ENCODE results near the gene IFITM2. TPM values are rescaled to one million over a fixed set of nuclear protein-coding genes. Genes with fewer than 3 reads are reported as not detected.

Gene IFITM2
- total RNA-seq, 4 donors from 2014 or later, result 89.3 to 183 (median 126) TPM

DNA sequence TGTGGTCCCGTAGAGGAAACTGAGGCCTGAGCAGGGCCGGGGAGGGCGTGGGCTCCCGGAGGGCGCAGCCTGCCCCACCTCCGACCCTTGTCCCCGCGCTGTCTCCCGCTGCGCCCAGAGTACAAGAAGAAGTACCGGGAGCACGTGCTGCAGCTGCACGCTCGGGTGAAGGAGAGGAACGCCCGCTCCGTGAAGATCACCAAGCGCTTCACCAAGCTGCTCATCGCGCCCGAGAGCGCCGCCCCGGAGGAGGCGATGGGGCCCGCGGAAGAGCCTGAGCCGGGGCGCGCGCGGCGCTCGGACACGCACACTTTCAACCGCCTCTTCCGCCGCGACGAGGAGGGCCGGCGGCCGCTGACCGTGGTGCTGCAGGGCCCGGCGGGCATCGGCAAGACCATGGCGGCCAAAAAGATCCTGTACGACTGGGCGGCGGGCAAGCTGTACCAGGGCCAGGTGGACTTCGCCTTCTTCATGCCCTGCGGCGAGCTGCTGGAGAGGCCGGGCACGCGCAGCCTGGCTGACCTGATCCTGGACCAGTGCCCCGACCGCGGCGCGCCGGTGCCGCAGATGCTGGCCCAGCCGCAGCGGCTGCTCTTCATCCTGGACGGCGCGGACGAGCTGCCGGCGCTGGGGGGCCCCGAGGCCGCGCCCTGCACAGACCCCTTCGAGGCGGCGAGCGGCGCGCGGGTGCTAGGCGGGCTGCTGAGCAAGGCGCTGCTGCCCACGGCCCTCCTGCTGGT lies 27.5 kb upstream of the IFITM2 start:
- Histone ChIP-seq H3K4me3 (peak overlapping the region in 1 of 2 donors; percentile 36), H3K4me1 (peaks cover 0 to 32% (median 17%) of the 10 kb centered on the region in 3 donors), H3K27me3 (peaks cover 81% of the 10 kb centered on the region), H3K9me3 (no peaks in the 10 kb centered on the region), H3K36me3 (no peaks in the 10 kb centered on the region), H3K27ac (no peak overlapping the region)
- TF ChIP-seq POLR2AphosphoS5 (IDR thresholded peaks at IDR 0.05), result no peak
- TF ChIP-seq, protein P1, sequence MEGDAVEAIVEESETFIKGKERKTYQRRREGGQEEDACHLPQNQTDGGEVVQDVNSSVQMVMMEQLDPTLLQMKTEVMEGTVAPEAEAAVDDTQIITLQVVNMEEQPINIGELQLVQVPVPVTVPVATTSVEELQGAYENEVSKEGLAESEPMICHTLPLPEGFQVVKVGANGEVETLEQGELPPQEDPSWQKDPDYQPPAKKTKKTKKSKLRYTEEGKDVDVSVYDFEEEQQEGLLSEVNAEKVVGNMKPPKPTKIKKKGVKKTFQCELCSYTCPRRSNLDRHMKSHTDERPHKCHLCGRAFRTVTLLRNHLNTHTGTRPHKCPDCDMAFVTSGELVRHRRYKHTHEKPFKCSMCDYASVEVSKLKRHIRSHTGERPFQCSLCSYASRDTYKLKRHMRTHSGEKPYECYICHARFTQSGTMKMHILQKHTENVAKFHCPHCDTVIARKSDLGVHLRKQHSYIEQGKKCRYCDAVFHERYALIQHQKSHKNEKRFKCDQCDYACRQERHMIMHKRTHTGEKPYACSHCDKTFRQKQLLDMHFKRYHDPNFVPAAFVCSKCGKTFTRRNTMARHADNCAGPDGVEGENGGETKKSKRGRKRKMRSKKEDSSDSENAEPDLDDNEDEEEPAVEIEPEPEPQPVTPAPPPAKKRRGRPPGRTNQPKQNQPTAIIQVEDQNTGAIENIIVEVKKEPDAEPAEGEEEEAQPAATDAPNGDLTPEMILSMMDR (IDR thresholded peaks at IDR 0.05), result no peak
- no CpG with 5 or more reads among the region's 85 CpGs for WGBS, 2 donors (ENCODE audit: low coverage in 1 of 2)
- ATAC-seq, result peak; percentile 29

DNA sequence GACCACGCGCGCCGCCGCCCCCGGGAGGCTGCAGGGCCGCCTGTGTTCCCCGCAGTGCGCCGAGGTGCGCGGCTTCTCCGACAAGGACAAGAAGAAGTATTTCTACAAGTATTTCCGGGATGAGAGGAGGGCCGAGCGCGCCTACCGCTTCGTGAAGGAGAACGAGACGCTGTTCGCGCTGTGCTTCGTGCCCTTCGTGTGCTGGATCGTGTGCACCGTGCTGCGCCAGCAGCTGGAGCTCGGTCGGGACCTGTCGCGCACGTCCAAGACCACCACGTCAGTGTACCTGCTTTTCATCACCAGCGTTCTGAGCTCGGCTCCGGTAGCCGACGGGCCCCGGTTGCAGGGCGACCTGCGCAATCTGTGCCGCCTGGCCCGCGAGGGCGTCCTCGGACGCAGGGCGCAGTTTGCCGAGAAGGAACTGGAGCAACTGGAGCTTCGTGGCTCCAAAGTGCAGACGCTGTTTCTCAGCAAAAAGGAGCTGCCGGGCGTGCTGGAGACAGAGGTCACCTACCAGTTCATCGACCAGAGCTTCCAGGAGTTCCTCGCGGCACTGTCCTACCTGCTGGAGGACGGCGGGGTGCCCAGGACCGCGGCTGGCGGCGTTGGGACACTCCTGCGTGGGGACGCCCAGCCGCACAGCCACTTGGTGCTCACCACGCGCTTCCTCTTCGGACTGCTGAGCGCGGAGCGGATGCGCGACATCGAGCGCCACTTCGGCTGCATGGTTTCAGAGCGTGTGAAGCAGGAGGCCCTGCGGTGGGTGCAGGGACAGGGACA lies 26.7 kb upstream of the IFITM2 start:
- Histone ChIP-seq H3K9me3 (no peaks in the 10 kb centered on the region), H3K4me3 (peak overlapping the region in 1 of 2 donors; percentile 36), H3K36me3 (no peaks in the 10 kb centered on the region), H3K27ac (no peak overlapping the region), H3K4me1 (peaks cover 0 to 32% (median 17%) of the 10 kb centered on the region in 3 donors), H3K27me3 (peaks cover 88% of the 10 kb centered on the region)
- no CpG with 5 or more reads among the region's 79 CpGs for WGBS, 2 donors (ENCODE audit: low coverage in 1 of 2)
- TF ChIP-seq EP300 (IDR thresholded peaks at IDR 0.05) (no peak), POLR2AphosphoS5 (IDR thresholded peaks at IDR 0.05) (no peak), POLR2A (IDR thresholded peaks at IDR 0.05) (no peak)
- TF ChIP-seq, protein P1 (IDR thresholded peaks at IDR 0.05), result no peak
- ATAC-seq, result no peak

DNA sequence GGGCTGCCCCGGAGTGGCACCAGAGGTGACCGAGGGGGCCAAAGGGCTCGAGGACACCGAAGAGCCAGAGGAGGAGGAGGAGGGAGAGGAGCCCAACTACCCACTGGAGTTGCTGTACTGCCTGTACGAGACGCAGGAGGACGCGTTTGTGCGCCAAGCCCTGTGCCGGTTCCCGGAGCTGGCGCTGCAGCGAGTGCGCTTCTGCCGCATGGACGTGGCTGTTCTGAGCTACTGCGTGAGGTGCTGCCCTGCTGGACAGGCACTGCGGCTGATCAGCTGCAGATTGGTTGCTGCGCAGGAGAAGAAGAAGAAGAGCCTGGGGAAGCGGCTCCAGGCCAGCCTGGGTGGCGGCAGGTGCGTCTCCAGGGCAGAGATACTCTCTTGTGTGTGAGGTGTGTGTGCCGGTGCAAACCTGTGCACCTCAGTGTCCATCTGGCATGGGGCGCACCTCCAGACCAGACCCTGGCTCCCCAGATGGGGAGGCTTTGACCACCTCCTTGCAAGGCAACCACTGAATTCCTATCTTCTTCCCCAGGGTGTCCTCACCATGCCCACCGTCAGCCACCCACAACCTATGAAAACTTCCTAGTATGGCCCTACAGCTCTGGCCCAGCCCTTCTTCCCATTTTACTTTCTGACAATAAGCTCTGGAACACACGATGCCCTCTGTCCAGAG lies 26.0 kb upstream of the IFITM2 start:
- TF ChIP-seq POLR2A (IDR thresholded peaks at IDR 0.05) (no peak), POLR2AphosphoS5 (IDR thresholded peaks at IDR 0.05) (no peak), EP300 (IDR thresholded peaks at IDR 0.05) (no peak)
- TF ChIP-seq, protein P1 (IDR thresholded peaks at IDR 0.05), result no peak
- ATAC-seq, result no peak
- peak overlapping the region in 1 of 2 donors; percentile 36 for H3K4me3 ChIP-seq
- WGBS, 2 donors (ENCODE audit: low coverage in 1 of 2), result 33 to 35% methylated on average over 14 to 15 of the region's 26 CpGs
- H3K9me3 ChIP-seq, result no peaks in the 10 kb centered on the region
- H3K27me3 ChIP-seq, result peaks cover 93% of the 10 kb centered on the region
- H3K27ac ChIP-seq, result no peak overlapping the region
- H3K4me1 ChIP-seq, result peaks cover 0 to 32% (median 17%) of the 10 kb centered on the region in 3 donors
- H3K36me3 ChIP-seq, result no peaks in the 10 kb centered on the region

DNA sequence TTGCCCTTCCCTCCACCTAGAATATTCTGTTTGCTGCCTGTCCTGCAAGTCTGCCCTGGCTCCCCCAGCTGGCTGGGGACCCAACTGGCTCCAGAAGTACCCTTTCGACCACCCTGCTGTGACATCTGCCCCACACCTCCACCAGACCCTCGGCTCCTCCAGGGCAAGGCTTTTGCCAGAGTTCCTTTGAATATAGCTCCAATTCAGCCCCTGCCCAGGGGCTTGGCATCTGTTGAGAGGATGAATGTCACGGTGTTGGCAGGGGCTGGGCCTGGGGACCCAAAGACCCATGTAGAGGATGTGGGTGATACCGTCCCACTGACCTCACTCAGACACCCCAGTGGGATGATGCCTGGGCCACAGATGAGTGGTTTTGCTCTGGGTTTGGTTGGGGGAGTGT lies 25.4 kb upstream of the IFITM2 start:
- no peaks in the 10 kb centered on the region for H3K36me3 ChIP-seq
- no peak overlapping the region for H3K27ac ChIP-seq
- H3K27me3 ChIP-seq, result peaks cover 97% of the 10 kb centered on the region
- H3K4me1 ChIP-seq, result peaks cover 0 to 32% (median 17%) of the 10 kb centered on the region in 3 donors
- no peaks in the 10 kb centered on the region for H3K9me3 ChIP-seq
- H3K4me3 ChIP-seq, result no peak overlapping the region
- no peak for TF ChIP-seq POLR2AphosphoS5 (IDR thresholded peaks at IDR 0.05)
- TF ChIP-seq EP300 (IDR thresholded peaks at IDR 0.05), result no peak
- TF ChIP-seq, protein P1 (IDR thresholded peaks at IDR 0.05), result no peak
- TF ChIP-seq POLR2A (IDR thresholded peaks at IDR 0.05), result no peak
- ATAC-seq, result no peak
- 80% methylated on average over 1 of the region's 4 CpGs; no CpG with 5 or more reads in 1 of the 2 donors for WGBS, 2 donors (ENCODE audit: low coverage in 1 of 2)

Measured in gastroesophageal sphincter (tissue), 4 donors.